Measurements from ENCODE around the gene SHMT1.
"Not testable (repeated sequence)": the region's sequence is repeated elsewhere in the genome, so short reads cannot be mapped to it uniquely, and the experiment has no call there.

Gene SHMT1

DNA sequence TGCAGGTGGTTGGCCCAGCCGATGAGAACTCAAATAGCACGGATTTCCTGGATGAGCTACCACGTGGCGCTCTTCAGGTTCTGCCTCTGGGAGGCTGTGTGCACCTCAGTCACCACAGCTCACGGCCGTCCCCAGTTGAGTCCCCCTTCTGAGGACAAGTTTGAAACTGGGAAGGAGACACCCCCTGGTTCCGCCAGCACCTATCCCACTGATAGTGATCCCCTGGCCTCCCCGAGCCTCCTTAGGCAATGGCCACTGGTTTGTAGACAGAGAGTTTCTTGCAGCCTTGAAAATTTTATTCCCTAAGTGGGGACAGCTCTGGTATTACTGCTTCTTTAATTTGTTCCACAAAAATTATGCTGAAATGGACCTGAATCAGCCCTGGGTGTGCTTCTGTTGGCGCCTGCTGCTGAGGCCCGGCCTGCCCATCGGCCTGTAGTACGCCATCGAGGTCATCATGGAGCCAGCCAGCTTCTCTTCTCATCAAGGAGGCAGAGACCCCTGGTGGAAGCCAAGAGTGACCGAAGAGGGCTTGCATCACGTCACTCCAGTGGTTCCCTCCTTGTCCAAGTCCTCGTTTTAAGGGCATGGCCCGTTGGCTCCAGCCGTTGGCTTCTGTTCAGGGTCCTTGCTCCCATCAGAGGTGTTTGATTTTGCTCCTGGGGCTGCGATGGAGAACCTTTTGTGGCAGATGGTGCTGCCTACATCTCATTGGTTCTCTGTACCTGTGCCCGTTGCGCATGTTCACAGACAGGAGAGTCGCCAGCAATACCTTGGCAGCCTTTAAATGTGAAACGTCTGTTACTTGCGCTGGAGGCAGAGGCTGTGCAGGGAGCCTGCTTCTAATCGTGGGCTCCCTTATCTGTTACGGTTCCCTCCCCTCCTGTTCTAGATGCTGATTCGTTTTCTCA is 39.0 kb downstream of the SHMT1 start:
- no peak for DNase-seq

DNA sequence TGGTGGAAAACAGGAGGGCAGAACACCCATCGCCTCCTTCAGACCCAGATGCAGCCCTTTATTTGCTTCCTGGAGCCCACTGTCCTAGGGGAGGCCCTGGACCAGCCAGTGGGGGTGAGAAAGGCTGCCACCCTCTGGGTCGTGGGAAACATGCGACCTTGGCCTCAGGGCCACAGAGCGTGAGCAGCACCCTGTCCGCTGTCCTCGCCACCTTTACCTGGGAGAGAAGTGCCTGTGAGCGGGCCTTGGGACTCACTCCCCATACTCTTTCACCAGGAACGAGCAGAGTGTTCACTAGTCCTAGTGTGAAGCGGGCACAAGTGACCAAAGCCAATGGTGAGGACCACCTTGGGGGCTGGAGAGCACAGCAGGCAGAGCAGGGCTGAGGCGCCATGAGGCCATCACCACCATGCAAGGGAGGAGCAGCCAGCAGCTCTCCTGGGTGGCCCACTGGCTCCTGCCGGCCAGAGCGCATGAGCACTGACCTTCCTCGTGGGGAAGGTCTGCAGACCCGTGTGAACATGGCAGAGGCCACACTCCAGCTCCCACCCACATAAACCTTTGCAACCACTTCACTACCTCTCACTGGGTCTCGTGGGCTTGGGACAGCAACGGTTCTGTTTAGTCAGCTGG is 39.7 kb downstream of the SHMT1 start:
- DNase-seq: no peak

DNA sequence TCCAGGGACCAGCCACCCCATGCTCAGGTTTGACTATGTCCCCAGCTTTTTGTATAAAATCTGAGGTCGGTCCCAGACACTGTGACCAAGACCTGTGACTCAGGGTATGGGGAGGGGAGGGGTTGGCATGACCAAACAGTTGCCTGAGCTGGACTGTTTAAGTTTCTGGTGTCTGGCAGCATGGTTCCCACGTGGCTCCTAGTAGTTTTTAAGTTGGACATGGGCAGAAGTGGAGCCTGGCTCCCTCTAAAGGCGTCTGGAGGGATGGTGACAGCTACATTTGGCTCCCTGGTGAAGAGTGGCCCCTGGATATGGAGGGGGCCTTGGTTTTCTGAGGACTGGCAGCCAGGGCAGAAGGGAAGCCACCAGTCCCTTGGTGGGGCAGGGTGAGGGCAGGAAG is 40.3 kb downstream of the SHMT1 start:
- no peak for DNase-seq

DNA sequence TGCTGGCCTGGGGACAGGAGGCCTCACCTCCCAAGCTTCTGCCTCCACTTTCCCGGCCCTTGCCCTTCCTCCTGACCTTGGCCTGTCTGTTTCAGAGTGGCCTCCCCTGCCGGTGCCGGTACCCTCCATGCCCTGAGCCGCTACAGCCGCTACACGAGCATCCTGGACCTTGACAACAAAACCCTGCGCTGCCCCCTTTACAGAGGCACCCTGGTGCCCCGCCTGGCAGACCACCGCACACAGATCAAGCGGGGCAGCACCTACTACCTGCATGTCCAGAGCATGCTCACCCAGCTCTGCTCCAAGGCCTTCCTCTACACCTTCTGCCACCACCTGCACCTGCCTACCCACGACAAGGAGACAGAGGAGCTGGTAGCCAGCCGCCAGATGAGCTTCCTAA is 40.8 kb downstream of the SHMT1 start:
- no peak for DNase-seq

DNA sequence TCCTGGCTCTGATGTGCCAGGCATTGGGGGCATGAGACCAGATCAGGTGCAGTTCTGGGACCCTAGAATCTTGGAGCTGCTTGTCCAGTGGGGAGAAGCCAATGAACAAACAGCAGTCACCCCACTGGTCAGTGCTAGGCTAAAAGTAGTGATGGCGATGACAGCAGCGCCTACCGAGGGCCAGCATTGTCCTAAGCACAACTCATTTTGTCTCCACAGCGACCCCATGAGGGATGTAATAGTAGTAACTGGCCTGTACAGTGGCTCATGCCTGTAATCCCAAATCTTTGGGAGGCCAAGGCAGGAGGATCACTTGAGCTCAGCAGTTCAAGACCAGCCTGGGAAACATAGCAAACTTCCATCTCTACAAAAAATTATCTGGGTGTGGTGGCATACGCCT is 42.0 kb downstream of the SHMT1 start:
- DNase-seq: no peak

DNA sequence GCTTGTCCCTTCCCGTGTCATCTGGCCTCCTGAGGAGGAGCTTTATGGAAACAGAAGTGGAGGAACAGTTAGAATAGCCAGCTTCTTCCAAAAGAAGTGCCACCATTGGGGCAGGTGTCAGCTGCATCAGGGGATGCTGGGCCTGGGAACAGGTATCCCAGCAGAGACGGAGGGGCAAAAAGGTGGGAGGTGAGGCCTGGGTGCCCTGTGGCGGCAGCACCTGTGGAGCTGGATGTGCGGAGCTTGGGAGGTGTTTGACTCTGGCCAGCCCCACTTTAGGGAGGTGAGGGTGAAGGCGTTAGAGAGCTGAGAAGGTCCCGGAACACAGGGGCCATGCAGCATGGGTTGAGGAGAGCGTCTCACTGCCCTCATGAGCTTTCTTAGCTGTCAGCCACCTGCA is 43.0 kb downstream of the SHMT1 start:
- no peak for DNase-seq

DNA sequence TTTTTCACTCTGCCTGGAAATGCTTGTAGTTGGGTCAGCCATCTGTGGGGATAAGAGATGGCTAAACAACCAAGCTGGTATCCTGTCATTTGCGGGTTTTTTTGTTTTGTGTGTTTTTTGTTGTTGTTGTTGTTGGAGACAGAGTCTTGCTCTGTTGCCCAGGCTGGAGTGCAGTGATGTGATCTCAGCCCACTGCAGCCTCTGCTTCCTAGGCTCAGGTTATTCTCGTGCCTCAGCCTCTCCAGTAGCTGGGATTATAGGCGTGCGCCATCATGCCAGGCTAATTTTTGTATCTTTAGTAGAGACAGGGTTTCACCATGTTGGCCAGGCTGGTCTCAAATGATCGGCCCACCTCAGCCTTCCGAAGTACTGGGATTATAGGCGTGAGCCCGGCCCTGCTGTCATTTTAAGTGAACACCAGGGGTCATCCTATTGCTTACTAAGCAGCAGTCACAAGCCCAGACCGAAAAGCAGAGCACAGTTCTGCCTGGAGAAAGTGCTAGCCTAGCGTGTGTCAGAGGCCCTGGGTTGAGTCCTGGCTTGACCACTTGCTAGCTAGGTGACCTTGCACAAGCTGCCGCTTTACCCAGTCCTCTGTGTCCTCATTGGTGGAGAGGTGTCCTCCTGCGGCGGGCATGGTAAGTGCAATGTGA is 43.6 kb downstream of the SHMT1 start:
- peak; percentile 52 for DNase-seq

DNA sequence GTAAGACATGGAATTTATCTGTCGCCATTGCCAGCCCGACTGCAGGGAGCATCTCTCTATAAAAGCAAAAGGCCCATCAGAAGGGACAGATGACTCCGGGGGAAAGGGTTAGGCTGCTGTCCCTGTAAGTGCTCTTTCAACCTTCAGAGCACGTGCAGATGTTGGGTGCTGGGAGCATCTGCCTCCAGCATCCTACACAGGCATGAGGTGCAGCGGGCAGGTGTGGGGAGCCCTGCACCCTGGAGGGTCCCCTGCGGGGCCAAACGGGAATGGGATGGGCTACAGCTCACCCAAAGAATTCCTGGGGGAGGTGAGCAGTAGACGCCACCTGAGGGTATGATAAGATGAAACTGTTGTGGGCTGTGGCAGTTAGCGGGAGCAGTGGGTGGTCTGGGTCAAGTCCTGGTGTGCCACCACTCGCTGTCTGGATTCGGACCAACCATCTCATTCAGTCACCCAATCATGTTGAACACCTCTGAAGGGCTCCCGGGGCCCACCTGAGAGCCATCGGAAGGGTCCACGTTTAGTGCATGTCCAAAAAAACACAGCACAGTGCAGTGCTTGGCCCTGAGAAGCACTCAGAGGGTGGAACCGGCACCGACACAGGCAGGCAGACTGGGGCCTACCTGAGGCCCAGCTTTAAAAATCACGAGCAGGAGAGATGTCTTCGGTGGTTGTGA is 44.4 kb downstream of the SHMT1 start:
- DNase-seq: no peak

DNA sequence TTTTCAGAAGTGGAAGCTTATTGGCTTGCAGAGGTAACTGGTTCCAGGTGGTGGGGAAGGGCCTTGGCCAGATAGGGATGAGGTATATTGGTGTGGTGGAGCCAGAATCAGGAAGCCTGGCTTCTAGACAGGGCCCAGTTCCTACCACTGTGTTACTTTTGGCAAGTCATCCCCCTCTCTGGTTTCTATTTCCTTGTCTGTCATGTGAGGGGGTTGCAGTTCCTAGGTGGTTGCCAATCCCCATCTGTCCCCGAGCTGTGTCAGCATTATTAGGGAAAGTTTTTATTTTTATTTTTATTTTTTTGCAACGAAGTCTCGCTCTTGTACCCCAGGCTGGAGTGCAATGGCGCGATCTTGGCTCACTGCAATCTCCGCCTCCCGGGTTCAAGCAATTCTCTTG is 45.2 kb downstream of the SHMT1 start:
- DNase-seq: no peak

DNA sequence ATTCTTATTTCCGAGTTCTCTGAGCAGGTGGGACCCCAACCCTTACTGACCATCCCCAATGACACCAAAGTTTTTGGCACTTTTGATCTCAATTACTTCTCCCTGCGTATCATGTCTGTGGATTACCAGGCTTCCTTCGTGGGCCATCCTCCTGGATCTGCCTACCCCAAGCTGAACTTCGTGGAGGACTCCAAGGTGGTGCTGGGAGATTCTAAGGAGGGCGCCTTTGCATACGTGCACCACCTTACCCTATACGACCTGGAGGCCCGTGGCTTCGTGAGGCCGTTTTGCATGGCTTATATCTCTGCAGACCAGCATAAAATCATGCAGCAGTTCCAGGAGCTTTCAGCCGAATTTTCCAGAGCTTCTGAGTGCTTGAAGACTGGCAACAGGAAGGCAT is 47.4 kb downstream of the SHMT1 start:
- DNase-seq: no peak

DNA sequence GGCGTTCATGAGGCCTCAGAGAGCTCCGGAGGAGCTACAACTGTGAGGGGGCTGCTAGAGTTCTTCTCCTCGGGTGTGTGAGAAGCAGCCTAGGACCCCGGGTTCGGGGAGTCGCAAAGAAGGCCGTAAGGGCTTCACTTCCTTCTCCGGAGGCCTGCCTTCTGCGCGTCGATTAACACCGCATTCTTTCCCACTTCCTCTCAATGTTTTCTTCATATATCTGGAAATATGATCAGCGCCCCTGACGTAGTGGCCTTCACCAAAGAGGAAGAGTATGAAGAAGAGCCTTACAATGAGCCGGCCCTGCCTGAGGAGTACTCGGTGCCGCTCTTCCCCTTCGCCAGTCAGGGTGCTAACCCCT is 47.8 kb downstream of the SHMT1 start:
- DNase-seq: no peak

DNA sequence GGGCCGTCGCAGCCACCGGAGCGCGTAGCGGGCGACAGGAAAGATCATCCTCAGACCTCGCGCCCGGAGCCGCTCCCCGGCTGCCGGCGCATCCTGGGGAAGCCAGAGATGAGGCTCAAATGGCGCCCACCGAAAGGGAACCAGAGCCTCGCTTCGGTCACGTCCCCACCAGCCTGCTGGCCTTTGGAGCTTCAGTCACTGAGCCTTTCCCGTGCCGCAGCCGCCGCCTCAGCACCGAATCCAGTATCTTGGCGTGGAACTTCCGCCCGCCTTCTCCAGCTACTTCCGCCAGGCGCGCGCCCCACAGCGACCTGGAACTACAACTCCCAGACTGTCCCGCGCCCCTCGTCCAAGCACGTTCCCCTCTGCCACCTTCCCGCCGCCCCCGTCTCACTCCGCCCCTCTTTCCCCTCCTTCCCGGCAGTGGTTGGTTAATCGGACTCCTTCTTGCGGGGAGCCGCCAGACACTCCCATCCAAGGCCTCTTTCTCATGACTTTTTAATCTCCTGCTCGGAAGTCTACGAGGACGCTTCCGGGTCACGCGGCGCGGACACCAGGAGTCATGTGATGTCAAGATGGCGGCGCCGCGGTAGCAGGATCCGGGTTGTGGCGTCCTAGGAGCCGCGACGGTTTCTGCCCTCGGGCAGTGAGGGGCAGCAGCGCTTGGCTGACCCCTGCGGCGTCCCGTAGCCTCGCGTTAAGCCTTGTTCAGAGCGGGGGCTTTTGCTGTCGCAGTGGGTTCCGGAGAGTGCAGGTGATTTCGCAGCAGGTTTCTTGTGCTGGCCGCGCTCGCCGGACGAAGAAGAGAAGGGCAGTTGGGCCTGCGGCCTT is 48.4 kb downstream of the SHMT1 start, which contains the start of the genes SMCR8 and TOP3A:
SMCR8 (plus strand) TSS at position 563 of the 831 bp plus-strand sequence. CDS start 497 bp downstream, outside the sequence.
TOP3A (minus strand) TSS at position 264 of the 831 bp plus-strand sequence; CDS start at position 48, 216 bp downstream.
- DNase-seq: peak; percentile 99

DNA sequence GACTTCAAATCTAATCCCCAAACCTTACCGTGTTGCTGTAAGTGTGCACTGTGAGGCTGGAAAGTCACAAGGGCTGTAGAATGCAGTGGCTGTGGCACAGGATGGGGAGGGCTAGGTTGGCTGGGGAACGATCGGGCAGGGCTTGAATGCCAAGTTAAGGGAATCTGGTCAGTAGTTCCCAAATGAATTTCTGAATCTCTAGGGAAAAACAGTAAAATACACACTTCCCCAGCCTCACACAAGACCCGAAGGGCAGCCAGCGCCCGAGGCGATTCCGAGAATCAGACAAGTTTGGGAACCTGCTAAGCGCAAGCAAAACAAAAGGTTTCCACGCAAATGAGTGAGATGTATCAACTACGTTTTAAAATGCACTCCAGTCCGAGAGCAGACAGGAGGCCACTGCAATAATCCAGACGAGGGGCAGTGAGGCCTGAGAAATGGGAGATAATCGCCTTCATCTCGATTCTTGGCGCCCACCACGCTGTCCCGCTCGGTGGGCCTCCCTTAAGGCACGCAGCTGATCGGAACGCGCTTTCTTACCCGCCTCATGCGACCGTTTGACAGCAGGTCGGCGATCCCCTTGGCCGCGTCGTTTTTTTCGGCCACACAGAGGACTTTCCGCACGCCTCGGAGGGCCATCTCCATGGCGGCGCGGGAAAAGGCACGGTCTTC is 49.2 kb downstream of the SHMT1 start:
- DNase-seq: peak; percentile 13

DNA sequence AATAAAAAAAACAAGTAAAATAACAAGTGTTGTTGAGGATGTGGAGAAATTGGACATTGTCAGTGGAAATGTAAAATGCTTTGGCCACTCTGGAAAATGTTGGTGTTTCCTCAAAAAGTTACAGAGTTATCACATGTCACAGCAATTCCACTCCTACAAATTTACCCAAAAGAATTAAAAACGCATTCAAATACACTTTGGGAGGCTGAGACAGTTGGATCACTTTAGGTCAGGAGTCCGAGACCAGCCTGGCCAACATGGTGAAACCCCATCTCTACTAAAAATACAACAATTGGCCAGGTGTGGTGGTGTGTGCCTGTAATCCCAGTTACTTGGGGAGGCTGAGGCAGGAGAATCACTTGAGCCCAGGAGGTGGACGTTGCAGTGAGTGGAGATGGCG is 54.1 kb downstream of the SHMT1 start:
- no peak for DNase-seq

DNA sequence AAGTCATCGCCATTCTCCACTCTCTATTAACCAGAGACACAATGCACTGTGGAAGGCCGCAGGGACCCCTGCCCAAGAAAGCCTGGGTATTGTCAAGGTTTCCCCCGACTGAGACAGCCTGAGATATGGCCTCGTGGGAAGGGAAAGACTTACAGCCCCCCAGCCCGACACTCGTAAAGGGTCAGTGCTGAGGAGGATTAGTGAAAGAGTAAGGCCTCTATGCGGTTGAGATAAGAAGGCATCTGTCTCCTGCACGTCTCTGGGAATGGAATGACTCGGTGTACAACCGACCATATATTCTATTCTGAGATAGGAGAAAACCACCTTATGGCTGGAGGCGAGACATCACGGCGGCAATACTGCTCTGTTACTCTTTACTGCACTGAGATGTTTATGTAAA is 60.1 kb downstream of the SHMT1 start:
- DNase-seq: not testable (repeated sequence)

DNA sequence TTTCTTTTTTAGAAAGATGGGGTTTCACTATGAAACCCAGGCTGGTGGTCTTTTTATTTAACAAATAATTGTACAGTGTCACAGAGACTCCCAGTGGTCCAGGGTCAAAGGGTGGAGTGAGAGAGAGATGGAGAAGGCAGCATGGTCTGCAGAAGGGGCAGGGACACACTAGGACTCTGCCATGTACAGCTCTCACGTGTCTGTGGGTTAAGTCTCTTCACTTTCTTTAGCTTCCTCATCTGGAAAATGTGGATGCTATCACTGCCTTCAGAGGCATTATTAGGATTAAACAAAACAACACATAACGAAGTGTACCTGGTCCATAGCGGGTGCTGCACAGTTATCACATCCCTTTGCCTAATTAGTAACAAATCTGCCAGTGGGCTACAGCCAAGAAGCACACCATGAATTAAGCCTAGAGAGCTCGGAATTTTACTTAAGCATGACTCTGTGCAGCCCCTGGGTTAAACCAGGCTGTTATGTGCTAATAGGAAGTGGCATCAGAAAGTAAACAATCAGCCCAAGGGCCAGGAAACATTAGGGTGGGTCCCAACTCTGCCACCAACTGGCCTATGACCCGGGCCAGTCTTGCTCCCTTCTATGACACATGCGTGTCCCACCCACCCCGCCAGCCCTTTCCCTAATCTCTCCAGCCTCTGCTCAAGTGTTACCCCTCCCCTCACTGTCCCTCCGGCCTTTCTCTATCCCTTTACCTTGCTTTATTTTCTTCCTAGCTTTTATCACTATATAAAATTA is 62.4 kb downstream of the SHMT1 start:
- DNase-seq: no peak

DNA sequence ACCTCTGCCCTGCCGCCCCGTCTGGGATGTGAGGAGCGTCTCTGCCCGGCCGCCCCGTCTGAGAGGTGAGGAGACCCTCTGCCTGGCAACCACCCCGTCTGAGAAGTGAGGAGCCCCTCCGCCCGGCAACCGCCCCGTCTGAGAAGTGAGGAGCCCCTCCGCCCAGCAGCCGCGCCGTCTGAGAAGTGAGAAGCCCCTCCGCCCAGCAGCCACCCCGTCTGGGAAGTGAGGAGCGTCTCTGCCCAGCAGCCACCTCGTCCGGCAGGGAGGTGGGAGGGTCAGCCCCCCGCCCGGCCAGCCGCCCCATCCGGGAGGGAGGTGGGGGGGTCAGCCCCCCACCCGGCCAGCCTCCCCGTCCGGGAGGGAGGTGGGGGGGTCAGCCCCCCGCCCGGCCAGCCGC is 65.3 kb downstream of the SHMT1 start:
- DNase-seq: not testable (repeated sequence)

DNA sequence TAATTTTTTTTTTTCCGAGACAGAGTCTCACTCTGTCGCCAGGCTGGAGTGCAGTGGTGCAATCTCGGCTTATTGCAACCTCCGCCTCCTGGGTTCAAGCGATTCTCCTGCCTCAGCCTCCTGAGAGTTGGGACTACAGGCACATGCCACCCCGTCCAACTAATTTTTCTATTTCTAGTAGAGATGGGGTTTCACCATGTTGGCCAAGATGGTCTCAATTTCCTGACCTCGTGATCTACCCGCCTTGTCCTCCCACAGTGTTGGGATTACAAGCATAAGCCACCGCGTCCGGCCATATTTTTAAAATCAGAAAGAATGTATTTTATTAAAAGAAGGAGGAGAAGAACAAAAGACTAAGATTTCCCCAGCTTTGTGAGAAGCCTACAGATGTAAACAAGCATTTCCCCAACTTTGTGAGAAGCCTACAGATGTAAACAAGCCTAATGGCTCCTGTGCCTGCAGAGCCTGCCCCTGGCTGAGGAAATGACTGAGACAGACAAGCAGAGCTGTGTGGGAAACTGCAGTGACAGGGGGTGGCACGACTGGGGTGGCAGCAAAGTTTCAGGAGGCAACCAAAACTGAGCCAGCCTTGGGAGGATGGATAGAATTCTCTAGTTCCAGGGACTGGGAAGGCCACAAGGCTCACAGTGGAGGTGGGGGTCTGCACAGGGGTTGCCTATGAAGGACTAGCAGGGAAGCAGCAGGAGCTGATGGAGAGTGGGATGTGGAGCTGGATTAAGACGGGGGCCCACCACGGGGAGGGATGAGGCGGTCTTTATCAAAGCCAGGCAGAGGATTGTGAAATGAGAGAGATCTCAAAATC is 71.4 kb downstream of the SHMT1 start:
- DNase-seq: no peak

DNA sequence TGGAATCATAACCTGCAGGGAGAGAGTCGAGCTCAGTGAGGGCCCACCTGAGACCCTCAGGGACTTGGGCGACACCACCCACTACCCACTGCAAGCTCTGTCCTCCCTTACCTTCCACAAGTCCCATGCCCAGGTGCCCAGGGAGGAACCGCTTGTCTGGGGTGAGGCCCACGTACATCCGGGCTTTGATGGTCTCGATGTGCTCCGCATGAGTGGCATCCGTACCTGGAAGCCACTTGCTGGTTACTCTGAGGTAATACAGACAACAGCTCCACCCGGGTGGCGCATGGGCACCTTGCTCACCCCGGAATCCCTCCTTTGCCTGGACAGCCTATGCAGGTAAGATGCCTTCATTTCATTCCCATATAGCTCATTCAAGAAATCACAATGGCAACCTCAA is 78.1 kb downstream of the SHMT1 start:
- no peak for DNase-seq

DNA sequence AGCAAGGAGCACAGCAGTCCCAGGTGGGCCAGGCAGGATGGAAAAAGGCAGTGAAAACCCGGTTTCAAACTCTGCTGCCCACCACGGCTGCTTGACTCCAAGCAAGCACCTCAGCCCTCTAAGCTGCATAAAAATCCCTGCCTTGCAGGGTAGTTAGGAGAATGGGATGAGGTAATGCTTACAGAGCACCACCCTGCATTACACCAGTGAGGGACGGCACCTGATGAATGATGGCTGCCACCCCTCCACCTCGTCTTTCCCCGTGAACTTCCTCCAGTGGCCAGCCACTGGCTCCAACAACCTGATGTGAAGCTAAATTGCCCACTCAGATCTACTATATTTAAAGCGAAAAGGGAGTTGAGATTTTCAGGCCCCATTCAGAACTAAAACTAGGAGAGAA is 81.6 kb downstream of the SHMT1 start:
- no peak for DNase-seq
